IPS DF 4.7 (cell line): ENCODE measurements around the gene SELP.
"Not testable (repeated sequence)": the region's sequence is repeated elsewhere in the genome, so short reads cannot be mapped to it uniquely, and the experiment has no call there.

Experiments
- DNase-seq: peaks from one replicate; pipeline ENCODE4 v3.0.0-alpha.2; 2013; ENCODE audit warnings: low spot score; ENCODE audit errors: extremely low read depth

The SELP gene

DNA sequence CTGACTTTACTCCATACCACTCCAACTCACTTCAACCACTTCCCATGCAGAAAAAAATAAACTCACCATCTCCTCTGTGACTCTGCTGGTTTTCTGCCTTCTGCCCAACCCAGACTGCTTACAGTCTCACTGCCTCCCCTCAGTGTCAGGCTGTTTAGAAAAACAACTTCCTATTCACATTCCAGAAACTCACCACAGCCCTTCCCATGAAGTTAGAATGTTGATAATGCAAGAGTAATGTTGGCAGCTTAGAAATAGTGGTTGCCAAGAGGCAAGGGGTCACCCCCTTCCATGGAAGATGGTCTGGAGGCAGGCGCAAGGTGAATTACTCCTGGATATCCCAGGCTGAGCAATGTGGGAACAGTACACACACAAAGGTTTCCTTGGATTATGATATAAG lies at the start of gene SELP:
Gene SELP (minus strand): TSS at position 119 of the 400 bp plus-strand sequence. CDS start 50 bp downstream, at position 69.
- no peak for DNase-seq

DNA sequence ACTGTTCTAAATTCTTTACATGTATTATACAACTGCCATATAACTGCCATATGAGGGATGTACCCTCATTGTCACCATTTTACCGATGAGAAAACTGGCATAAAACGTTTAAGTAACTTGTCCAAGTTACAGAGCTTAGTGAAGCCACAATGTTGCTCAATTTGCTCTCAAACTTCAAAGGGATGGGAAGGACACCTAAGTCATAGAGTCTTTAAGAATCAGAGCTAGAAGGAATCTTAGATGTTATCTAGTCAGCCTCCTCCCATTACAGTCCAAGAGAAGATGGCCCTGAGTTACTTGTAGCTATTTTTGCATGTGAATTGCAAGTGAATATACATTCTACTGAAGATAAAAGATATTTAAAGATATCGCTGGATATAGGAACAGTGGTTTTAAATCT lies 49.8 kb upstream of the SELP start:
- DNase-seq, result no peak

DNA sequence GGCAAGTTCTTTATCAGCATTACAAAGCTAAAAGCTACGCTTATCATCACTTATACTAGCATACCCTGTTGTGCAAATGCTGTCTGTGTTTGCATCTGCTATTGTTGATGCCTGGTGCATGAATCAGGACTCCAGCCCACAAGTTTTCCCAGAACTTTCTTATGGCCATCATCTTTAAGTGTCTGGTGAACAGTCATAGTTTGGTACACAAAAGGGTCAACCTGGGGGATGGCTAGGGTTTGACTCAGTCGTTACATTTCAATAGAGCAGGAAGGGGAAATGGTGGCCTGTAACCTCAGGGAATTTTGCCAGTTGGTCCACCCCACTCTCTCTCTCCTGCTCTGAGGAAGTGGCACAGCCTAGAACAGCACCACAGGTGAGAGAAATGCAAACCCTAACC lies 46.1 kb upstream of the SELP start:
- no peak for DNase-seq

DNA sequence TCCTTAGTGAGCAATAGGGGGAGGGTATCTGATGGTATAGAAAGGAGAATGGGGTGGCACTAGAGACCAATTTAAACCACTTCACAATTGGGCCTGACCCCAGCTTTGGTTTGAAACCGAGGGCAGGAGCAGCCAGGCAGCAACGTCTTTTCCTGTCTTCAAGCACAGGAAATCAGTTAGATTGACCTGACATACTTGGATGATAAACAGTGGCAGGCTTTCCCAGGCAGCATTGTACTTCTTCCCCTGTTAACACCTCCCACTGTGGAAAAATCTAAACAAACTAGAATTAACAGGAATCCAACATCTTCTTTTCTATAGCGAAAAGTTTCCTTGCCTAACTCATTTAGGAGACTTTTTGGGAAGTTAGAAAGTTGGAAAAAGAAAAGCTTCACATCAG lies 40.9 kb upstream of the SELP start:
- DNase-seq, result no peak

DNA sequence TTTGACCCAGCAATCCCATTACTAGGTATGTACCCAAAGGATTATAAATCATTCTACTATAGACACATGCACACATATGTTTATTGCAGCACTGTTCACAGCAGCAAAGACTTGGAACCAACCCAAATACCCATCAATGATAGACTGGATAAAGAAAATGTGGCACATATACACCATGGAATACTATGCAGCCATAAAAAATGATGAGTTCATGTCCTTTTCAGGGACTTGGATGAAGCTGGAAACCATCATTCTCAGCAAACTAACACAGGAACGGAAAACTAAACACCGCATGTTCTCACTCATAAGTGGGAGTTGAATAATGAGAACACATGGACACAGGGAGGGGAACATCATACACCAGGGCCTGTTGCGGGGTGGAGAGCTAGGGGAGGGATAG lies 40.3 kb upstream of the SELP start:
- not testable (repeated sequence) for DNase-seq

DNA sequence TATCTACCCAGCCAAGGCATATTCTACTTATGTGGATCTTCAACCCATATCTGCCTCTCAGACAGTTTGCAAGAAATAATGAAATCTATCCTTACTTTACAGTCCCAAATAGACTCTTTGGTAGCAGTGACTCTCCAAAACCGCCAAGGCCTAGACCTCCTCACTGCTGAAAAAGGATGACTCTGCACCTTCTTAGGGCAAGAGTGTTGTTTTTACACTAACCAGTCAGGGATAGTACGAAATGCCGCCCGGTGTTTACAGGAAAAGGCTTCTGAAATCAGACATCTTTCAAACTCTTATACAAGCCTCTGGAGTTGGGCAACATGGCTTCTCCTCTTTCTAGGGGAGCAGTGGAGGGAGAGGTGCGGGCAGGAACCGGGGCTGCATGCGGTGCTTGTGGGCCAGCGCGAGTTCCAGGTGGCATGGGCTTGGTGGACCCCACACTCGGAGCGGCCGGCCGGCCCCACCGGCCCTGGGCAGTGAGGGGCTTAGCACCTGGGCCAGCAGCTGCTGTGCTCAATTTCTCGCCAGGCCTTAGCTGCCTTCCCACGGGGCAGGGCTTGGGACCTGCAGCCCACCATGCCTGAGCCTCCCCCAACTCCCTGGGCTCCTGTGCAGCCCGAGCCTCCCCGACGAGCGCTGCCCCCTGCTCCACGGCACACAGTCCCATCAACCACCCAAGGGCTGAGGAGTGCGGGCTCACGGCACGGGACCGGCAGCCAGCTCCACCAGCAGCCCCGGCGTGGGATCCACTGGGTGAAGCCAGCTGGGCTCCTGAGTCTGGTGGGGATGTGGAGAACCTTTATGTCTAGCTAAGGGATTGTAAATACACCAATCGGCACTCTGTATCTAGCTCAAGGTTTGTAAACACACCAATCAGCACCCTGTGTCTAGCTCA lies 38.0 kb upstream of the SELP start:
- DNase-seq, result not testable (repeated sequence)

DNA sequence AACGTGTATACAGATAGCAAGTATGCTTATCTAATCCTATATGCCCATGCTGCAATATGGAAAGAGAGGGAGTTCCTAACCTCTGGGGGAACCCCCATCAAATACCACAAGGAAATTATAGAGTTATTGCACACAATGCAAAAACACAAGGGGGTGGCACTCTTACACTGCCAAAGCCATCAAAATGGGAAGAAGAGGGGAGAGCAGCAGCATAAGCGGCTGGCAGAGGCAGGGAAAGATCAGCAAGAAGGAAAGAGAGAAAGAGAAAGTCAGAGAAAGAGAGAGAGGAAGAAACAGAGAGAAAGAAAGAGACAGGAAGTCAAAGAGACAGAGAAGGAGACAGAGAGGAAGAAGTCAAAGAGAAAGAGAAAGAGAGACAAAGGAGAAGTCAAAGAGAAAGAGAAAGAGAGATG lies 37.3 kb upstream of the SELP start:
- DNase-seq, result not testable (repeated sequence)

DNA sequence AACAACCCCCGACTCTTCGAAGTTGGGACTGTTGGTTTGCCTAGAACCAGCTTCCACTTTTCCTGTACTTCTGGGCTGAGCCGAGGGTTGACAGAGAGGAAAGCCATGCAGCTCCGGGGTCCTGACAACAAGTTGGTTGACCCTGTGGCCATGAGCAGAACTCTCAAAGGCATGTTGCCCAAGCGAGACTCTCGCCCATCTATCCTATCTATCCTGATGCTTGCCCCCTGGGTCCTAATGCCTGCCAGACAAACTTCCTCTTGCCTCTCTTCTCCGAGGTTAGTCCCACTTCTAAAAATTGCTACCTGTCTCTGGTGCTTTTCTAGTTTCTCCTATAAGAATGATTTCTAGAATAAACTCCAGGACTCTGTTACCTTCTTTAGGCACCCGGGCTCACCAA lies 32.8 kb upstream of the SELP start:
- not testable (repeated sequence) for DNase-seq

DNA sequence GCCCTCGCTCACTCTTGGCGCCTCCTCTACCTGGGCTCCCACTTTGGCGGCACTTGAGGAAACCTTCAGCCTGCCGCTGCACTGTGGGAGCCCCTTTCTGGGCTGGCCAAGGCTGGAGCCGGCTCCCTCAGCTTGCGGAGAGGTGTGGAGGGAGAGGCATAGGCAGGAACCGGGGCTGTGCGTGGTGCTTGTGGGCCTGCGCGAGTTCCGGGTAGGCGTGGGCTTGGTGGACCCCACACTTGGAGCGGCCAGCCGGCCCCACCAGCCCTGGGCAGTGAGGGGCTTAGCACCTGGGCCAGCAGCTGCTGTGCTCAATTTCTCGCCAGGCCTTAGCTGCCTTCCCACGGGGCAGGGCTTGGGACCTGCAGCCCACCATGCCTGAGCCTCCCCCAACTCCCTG lies 31.1 kb upstream of the SELP start:
- DNase-seq, result not testable (repeated sequence)

DNA sequence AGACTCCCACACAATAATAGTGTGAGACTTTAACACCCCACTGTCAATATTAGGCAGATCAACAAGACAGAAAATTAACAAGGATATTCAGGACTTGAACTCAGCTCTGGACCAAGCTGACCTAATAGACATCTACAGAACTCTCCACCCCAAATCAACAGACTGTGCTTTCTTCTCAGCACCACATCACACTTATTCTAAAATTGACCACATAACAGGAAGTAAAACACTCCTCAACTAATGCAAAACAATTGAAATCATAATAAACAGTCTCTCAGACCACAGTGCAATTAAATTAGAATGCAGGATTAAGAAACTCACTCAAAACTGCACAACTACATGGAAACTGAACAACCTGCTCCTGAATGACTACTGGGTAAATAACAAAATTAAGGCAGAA lies 28.9 kb upstream of the SELP start:
- not testable (repeated sequence) for DNase-seq

DNA sequence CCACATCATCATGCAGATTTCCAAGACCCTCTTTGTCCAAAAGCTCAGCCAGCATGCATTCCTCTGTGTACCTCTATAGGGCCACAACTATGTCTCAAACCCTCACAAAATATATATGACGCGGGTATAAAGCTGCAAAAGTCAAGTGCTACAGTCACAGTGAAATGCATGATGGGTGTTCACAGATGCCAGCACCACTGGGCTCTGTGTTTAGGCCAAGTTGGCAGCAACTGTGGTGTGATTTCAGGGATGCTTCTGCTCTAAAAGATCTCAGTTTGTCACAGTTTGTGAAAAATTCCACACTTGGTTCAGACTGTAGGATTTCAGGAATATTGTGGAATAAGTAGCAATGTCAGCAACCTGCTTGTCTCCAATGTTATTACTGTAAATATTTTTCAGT lies 23.9 kb upstream of the SELP start:
- DNase-seq, result no peak

DNA sequence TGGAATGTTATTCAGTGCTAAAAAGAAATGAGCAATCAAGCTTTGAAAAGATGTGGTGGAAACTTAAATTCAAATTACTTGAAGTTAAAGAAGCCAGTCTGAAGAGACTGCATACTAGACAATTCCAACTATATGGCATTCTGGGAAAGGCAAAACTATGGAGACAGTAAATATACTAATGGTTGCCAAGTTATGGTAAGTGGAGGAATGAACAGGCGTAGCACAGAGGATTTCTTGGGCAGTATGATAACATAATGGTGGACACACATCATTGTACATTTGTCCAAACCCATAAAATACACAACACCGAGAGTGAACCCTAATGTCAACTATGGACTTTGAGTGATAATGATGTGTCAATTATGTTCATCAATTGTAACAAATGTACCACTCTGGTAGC lies 21.1 kb upstream of the SELP start:
- DNase-seq, result no peak

DNA sequence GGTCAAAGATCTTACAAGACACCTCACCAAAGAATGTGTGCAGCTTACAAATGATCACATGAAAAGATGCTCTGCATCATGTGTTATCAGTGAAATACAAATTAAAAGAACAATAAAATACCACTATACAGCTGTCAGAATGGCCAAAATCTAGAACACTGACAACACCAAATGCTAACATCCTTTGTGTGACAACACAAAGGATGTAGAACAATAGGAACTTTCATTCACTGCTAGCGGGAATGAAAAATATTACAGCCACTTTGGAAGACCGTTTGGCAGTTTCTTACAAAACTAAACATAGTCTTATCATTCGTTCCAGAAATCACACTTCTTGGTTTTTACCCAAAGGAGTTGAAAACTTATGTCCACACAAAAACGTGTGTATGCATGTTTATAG lies 20.6 kb upstream of the SELP start:
- no peak for DNase-seq

DNA sequence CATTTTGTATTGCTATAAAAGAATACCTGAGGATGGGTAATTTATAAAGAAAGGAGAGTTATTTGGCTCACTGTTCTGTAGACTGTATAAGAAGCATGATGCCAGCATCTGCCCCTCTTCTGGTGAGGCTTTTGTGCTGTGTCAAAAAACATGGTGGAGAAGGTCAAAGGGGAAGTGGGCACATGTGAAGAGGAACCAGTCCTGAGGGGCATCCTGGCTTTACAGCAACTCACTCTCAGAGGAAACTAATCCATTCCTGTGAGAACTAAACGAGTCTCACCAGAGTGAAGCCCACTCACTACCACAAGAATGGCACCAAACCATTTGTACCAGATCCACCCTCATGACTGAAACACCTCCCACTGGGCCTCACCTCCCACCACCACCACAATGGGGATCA lies 18.8 kb upstream of the SELP start:
- no peak for DNase-seq

DNA sequence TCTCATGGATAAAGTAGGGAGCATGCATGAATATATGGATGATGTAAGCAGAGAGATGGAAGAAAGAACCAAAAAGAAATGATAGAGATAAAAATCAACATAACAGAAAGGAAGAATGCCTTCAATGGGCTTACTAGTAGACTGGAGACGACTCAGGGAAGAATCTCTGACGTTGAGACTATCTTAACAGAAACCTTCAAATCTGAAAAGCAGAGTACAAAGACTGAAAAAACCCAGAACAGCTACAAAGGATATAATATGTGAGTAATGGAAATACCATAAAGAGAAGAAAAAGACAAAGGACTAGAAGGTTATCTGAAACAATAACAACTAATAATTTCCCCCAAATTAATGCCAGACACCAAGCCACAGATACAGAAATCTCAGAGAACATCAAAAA lies 18.3 kb upstream of the SELP start:
- no peak for DNase-seq

DNA sequence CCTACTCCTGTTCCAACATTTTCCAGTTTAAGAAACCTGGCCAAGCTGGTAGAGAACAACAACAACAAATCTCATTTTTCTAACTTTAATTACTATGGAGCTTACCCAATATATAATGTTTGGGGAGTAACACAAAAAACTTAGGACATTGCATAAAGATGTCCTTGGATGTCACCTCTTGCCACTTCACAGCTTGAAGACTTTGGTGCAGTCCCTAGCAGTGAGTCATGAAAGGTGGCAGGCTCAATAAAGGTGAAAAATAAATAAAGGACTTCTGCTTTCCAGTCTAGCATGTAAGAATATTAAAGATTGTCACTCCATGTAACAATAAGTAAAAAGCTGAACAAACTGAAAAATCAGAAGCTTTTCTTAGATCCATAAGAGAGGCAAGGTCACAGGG lies 17.6 kb upstream of the SELP start:
- DNase-seq, result no peak

DNA sequence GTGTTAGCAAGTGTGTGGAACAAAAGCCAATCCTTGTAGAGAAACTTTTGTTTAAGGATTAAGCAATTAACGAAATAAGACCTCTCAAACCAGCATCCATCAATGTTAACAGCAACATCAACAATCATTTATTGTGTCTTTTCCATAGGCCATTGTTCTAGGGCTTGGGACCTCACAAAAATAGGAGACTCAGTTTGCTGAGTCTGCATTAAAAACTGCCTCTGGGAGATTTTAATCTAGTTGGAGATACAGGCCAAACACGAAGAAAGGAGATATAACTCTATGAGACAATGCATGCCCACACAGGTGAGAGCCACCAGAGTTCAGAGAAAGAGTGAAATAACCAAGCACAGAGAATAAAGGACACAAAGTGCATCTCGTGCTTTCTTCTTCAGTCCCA lies 14.4 kb upstream of the SELP start:
- DNase-seq, result no peak

DNA sequence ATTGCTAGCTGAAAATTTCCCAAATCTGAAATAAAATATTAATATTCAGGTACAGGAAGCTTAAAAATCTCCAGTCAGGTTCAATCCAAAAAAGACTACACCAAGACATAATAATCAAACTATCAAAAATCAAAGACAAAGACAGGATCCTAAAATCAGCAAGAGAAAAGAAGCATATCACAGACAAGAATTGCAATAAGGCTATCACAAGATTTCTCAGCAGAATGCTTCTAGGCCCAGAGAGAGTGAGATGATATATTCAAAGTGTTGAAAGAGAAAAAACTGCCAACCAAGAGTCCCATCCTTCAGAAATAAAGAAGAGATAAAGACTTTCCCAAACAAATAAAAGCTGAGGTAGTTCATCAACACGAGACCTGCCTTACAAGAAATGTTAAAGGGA lies 5.0 kb upstream of the SELP start:
- no peak for DNase-seq

DNA sequence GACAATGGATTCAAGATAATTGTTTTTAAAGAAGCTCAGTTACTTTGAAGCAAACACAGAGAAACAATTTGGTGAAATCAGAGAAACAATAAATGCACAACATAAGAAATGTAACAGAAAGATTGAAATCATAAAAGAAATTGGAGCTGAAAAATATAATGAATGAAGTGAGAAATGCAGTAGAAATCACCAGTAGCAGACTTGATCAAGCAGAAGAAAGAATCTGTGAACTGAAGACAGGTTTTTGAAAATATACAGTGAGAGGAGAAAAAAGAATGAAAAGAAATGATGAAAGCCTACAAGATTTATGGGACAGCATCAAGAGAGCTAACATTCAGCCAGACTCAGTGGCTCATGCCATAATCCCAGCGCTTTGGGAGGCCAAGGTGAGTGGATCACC lies 4.2 kb upstream of the SELP start:
- no peak for DNase-seq

DNA sequence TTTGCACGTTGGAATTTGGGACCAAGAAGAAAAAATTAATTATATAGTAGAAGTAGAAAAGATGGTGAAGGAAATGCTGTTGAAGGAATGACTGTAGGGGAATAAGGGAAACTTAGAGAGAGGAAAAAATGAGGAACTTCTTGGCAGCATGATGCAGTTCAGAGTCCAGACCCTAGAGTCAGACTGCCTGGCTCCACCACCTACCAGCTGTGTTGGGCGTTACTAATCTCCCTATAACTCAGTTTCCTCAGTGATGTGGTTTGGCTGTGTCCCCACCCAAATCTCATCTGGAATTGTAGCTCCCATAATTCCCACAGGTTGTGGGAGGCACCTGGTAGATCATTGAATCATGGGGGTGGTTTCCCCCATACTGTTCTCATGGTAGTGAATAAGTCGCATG lies 1.3 kb upstream of the SELP start:
- no peak for DNase-seq

DNA sequence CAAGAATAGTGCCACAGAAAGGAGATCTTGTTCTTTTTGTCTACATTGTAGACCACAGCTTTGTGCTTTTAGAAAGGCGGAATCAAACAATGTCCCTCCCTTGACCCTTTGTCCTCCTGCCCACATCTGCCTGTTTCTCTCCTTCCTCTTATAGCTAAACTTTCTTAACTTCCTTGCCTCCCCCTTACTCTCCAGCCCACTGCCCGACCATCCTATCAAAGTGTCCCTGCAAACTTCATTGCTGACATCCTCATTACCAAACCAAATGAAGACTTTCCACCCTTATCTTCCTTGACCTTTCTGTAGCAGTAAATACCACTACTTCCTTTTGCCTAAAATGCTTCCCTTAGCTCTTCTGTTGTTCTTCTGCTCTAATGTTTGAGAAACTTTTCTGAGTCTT lies 5.0 kb downstream of the SELP start:
- no peak for DNase-seq

DNA sequence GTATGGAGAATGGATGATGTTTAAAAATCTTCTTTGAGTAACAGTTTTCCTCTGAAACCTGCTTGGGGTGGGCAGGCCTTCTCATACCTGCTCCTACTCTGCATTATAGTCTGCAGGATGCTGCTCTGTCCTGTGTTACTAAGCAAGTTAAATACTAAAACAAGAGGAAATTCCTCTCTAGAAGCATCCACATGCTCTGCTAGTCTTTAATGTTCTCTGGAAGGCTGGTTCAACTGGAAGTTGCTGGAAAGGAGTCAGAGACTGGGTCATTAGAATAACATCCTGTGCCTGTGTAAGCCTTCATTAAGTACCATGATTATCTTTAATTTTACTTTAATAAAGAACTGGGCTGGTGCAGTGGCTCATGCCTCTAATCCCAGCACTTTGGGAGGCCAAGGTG lies 5.8 kb downstream of the SELP start:
- no peak for DNase-seq

DNA sequence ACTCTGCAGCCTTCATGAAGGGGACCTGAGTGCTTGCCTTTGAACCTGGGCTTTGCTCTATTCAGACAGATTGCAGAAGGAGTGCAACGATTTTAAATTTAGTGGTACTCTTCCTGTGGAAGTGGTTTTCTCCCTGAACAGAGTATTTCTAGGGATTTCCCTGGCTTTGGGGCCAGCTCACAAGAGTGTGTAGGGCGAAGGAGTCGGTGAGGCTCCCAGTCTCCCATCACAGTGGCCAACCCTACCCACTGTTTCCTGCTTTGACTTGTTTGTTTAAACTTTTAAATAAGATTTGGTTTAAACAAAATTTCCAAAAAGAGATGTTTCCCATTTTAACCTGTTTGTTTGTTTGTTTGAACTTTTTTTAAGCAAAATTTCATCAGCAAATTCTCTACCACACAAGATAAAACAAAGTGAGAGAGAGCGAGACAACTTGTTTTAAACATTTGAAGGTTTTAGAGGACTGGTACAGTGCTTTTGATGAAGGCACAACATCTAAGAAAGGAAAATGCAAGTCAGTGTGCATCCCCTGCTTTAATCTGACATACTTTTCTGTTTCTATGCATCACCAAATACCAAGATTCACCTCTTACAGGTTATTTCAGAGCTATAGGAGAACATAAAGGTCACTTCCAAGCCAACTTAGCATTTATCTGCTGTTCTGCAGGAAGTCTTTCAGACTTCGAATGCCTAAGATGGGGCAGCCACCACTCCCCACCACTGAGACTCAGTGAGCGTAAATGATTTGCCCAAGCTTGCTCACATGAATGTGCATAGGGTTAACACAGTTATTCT lies 6.6 kb downstream of the SELP start:
- DNase-seq, result no peak
